Nephron (organoid): ENCODE measurements around the gene C1QB.
A peak's percentile ranks its signal among the peaks of the same experiment; 100 is the strongest.

Experiments
- H3K27ac Mint-ChIP-seq, 3 experiments: 2 replicates each; pipeline ENCODE4 v1.8.0; 2020; ENCODE audit warnings: mixed read lengths in 3 of 3, mild to moderate bottlenecking in 2 of 3, moderate library complexity in 1 of 3
- H3K27me3 Mint-ChIP-seq: 2 replicates; pipeline ENCODE4 v1.8.0; 2021; ENCODE audit warnings: low read depth, mild to moderate bottlenecking, moderate library complexity, mixed read lengths
- H3K36me3 Mint-ChIP-seq: 2 replicates; pipeline ENCODE4 v1.8.0; 2020; ENCODE audit warnings: low read depth, mixed read lengths
- H3K4me1 Mint-ChIP-seq: 2 replicates; pipeline ENCODE4 v1.8.0; 2020; ENCODE audit warnings: mixed read lengths
- H3K4me3 Mint-ChIP-seq, 3 experiments: 2 replicates each; pipeline ENCODE4 v1.8.0; 2020; ENCODE audit warnings: mild to moderate bottlenecking in 3 of 3, mixed read lengths in 3 of 3, moderate library complexity in 2 of 3
- H3K9me3 Mint-ChIP-seq: 2 replicates; pipeline ENCODE4 v1.8.0; 2020; ENCODE audit warnings: mixed read lengths
- TF ChIP-seq, protein P1 (sequence below), 3 experiments: fragments of 200-600 bp; sonication (generic); IDR thresholded peaks; one replicate each; pipeline ENCODE4 v1.5.0; 2021; ENCODE audit warnings: antibody characterized with exemption in 3 of 3; ENCODE audit not compliant: unreplicated experiment in 3 of 3

Gene C1QB

DNA sequence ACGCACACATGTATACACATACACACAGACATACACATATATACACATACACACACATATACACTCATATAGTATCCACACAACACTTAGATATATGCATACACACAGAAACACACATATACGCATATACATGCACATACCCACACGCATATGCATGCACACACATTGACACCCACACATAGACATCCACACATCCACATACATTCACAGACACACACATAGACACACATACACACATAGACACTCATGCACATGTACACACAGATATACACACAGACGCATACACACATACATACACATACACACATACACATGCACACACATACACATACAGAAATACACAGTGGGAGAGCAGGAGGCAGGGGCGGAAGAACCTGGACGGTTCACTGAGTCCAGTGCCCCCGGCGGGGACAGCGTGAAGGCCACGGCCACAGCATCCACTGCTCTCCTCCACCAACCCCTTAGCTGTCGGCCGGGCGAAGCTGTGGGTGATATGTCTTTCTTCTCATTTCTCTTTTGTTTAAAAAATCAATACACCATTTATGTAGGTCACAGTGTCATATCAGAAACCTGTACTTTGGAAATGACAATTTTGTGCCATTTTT lies 2.8 kb upstream of the C1QB start:
- Mint-ChIP-seq H3K4me1 (peaks cover 10% of the 10 kb centered on the region), H3K27ac (no peak overlapping the region), H3K9me3 (no peaks in the 10 kb centered on the region), H3K4me3 (no peak overlapping the region), H3K27me3 (peaks cover 16% of the 10 kb centered on the region), H3K36me3 (no peaks in the 10 kb centered on the region)
- TF ChIP-seq, protein P1, sequence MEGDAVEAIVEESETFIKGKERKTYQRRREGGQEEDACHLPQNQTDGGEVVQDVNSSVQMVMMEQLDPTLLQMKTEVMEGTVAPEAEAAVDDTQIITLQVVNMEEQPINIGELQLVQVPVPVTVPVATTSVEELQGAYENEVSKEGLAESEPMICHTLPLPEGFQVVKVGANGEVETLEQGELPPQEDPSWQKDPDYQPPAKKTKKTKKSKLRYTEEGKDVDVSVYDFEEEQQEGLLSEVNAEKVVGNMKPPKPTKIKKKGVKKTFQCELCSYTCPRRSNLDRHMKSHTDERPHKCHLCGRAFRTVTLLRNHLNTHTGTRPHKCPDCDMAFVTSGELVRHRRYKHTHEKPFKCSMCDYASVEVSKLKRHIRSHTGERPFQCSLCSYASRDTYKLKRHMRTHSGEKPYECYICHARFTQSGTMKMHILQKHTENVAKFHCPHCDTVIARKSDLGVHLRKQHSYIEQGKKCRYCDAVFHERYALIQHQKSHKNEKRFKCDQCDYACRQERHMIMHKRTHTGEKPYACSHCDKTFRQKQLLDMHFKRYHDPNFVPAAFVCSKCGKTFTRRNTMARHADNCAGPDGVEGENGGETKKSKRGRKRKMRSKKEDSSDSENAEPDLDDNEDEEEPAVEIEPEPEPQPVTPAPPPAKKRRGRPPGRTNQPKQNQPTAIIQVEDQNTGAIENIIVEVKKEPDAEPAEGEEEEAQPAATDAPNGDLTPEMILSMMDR (IDR thresholded peaks at IDR 0.05; ENCODE audit: unreplicated experiment in 3 of 3), result no peak

DNA sequence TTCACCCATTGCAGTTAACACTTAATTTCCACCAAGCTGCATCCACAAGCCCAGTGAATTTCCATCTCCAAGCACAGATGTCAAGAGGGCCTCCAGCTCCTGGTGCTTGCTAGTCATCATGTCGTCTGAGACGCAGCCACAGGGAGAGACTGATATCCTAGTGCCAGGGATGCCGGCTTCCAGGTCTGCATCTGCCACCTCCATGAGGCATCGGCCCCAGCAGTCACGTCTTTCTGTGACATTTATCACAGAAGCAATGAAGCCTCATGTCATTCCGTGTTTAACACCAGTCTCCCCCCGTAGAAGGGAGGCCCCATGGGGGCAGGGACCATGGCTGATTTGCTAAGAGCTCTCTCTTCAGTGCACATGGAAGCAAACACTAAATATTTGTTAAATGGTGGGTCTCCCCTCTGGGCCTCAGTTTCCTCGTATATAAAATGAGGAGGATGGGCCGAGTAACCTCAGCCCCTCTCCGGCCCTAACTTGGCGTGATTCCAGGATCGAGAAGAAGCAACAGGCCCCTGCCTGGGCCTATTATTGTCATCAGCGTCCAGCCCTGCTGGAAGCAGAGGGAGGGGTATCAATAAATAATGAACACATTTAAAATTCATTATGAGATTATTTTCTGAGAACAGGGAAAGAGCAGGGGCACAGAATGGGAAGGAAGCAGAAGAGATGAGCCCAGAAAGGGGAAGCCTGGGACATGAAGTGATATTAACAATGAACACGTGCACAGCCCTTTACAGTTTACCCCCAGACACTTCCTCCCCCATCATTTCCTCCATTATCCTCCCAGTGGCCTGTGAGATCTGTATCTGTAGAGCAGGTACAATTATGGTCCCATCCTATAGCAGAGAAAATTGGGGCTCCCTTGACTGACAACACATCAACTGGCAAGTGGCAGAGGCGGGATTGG lies 837 bp upstream of the C1QB start:
- H3K9me3 Mint-ChIP-seq, result no peaks in the 10 kb centered on the region
- H3K4me1 Mint-ChIP-seq, result peaks cover 10% of the 10 kb centered on the region
- TF ChIP-seq, protein P1 (IDR thresholded peaks at IDR 0.05; ENCODE audit: unreplicated experiment in 3 of 3), result no peak
- peaks cover 29% of the 10 kb centered on the region for H3K27me3 Mint-ChIP-seq
- no peak overlapping the region for H3K4me3 Mint-ChIP-seq
- no peak overlapping the region for H3K27ac Mint-ChIP-seq
- H3K36me3 Mint-ChIP-seq, result no peaks in the 10 kb centered on the region

DNA sequence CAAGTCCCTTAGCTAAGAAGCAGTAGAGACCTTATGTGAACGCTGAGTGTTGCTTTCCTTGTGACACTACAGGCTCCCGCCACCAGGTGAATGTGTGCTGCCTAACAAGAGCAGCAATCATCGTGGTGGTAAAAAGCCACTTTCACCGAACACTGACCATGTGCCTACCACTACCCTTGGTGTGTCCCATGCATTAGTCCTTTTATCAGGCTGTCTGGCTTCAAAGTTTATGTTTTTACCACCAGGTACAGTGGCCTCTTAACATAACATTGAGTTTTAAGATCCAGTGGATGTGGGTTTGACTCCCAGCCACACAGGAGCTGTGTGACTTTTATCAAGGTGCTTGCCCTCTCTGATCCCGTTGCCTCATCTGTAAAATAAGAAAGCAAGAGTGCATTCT lies 1.7 kb downstream of the C1QB start:
- no peak overlapping the region for H3K27ac Mint-ChIP-seq
- TF ChIP-seq, protein P1 (IDR thresholded peaks at IDR 0.05; ENCODE audit: unreplicated experiment in 3 of 3), result peak in 1 of 3 experiments; percentile 17
- peaks cover 44% of the 10 kb centered on the region for H3K27me3 Mint-ChIP-seq
- H3K4me3 Mint-ChIP-seq, result no peak overlapping the region
- H3K36me3 Mint-ChIP-seq, result no peaks in the 10 kb centered on the region
- H3K9me3 Mint-ChIP-seq, result no peaks in the 10 kb centered on the region
- H3K4me1 Mint-ChIP-seq, result peaks cover 10% of the 10 kb centered on the region

DNA sequence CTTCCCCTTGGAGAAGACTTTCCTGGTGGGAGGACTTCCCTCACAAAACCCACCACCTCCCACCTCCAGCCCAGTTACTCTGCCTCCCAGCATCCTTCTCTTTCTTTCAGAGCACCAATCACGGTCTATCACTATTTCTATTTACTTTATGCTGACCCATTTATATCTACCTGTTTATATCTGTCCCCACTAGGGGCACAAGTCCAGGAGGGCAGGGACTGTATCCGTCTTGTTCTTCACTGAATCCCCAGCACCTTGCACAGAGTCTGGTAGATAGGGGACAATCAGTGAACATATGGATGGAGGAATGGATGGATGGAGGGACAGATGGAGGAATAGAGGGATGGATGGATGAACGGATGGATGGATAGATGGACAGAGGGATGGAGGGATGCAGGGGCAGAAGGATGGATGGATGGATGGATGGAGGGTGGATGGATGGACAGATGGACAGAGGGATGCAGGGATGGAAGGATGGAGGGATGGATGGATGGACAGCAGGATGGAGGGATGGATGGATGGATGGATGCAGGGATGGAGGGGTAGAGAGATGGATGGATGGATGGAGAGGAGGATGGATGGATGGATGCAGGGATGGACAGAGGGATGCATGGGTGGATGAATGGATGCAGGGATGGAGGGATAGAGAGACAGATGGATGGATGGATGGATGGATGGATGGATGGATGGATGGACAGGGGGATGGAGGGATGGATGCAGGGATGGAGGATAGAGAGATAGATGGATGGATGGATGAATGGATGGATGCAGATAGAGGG lies 5.5 kb downstream of the C1QB start:
- no peaks in the 10 kb centered on the region for H3K9me3 Mint-ChIP-seq
- H3K36me3 Mint-ChIP-seq, result no peaks in the 10 kb centered on the region
- no peak overlapping the region for H3K27ac Mint-ChIP-seq
- no peaks in the 10 kb centered on the region for H3K4me1 Mint-ChIP-seq
- H3K4me3 Mint-ChIP-seq, result no peak overlapping the region
- TF ChIP-seq, protein P1 (IDR thresholded peaks at IDR 0.05; ENCODE audit: unreplicated experiment in 3 of 3), result no peak
- H3K27me3 Mint-ChIP-seq, result peaks cover 60% of the 10 kb centered on the region

DNA sequence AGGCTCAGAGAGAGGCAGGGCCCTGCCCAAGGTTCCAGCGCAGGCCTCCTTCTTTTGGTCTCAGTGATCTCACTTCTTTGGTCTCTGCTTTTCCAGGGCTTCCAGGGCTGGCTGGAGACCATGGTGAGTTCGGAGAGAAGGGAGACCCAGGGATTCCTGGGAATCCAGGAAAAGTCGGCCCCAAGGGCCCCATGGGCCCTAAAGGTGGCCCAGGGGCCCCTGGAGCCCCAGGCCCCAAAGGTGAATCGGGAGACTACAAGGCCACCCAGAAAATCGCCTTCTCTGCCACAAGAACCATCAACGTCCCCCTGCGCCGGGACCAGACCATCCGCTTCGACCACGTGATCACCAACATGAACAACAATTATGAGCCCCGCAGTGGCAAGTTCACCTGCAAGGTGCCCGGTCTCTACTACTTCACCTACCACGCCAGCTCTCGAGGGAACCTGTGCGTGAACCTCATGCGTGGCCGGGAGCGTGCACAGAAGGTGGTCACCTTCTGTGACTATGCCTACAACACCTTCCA lies 7.7 kb downstream of the C1QB start:
- Mint-ChIP-seq H3K9me3 (no peaks in the 10 kb centered on the region), H3K27ac (no peak overlapping the region), H3K27me3 (peaks cover 54% of the 10 kb centered on the region), H3K36me3 (no peaks in the 10 kb centered on the region), H3K4me3 (no peak overlapping the region), H3K4me1 (no peaks in the 10 kb centered on the region)
- TF ChIP-seq, protein P1 (IDR thresholded peaks at IDR 0.05; ENCODE audit: unreplicated experiment in 3 of 3), result no peak
